HEK293 (cell line): ENCODE data around the gene RAB22A.

Source experiments
- BCL11B ChIP-seq: fragments of 450-650 bp; formaldehyde crosslinking; IDR thresholded peaks from 2 replicates; pipeline ENCODE4 v1.5.1; 2016; ENCODE audit warnings: low read depth, missing biosample characterization, missing genetic modification characterization
- HOXD13 ChIP-seq: sonication (generic); formaldehyde crosslinking; IDR thresholded peaks from 2 replicates; pipeline ENCODE4 v1.8.0; 2022; ENCODE audit warnings: missing genetic modification reagents, borderline replicate concordance
- REPIN1 ChIP-seq: fragments of 450-650 bp; formaldehyde crosslinking; IDR thresholded peaks from 2 replicates; pipeline ENCODE4 v1.5.1; 2017; ENCODE audit warnings: missing biosample characterization, missing genetic modification characterization, low read depth
- SP2 ChIP-seq: fragments of 450-650 bp; formaldehyde crosslinking; IDR thresholded peaks from 2 replicates; pipeline ENCODE4 v1.5.1; 2016; ENCODE audit warnings: missing biosample characterization, missing genetic modification characterization
- SP3 ChIP-seq: fragments of 450-650 bp; formaldehyde crosslinking; IDR thresholded peaks from 2 replicates; pipeline ENCODE4 v1.5.1; 2016; ENCODE audit warnings: missing biosample characterization, missing genetic modification characterization
- WT1 ChIP-seq: fragments of 450-650 bp; formaldehyde crosslinking; IDR thresholded peaks from 2 replicates; pipeline ENCODE4 v1.5.1; 2016; ENCODE audit warnings: missing biosample characterization, missing genetic modification characterization
- YY1 ChIP-seq: fragments of 450-650 bp; formaldehyde crosslinking; IDR thresholded peaks from 2 replicates; pipeline ENCODE4 v1.5.1; 2018; ENCODE audit warnings: missing biosample characterization, missing genetic modification characterization
- YY2 ChIP-seq: fragments of 450-650 bp; formaldehyde crosslinking; IDR thresholded peaks from 2 replicates; pipeline ENCODE4 v1.5.1; 2016; ENCODE audit warnings: missing biosample characterization, missing genetic modification characterization
- ZBTB21 ChIP-seq: fragments of 450-650 bp; formaldehyde crosslinking; IDR thresholded peaks from 2 replicates; pipeline ENCODE4 v1.5.1; 2017; ENCODE audit warnings: missing biosample characterization, missing genetic modification characterization
- ZBTB7A ChIP-seq: fragments of 450-650 bp; formaldehyde crosslinking; IDR thresholded peaks from 2 replicates; pipeline ENCODE4 v1.5.1; 2016; ENCODE audit warnings: low read depth, missing biosample characterization, missing genetic modification characterization
- ZBTB8A ChIP-seq: fragments of 450-650 bp; formaldehyde crosslinking; IDR thresholded peaks from 2 replicates; pipeline ENCODE4 v1.5.1; 2016; ENCODE audit warnings: missing biosample characterization, missing genetic modification characterization
- ZFP3 ChIP-seq: fragments of 450-650 bp; formaldehyde crosslinking; IDR thresholded peaks from 2 replicates; pipeline ENCODE4 v1.5.1; 2016; ENCODE audit warnings: low read depth, missing biosample characterization, missing genetic modification characterization
- ZFP41 ChIP-seq: fragments of 450-650 bp; formaldehyde crosslinking; IDR thresholded peaks from 2 replicates; pipeline ENCODE4 v1.5.1; 2016; ENCODE audit warnings: missing biosample characterization, missing genetic modification characterization, borderline replicate concordance
- ZIC2 ChIP-seq: fragments of 450-650 bp; formaldehyde crosslinking; IDR thresholded peaks from 2 replicates; pipeline ENCODE4 v1.5.1; 2016; ENCODE audit warnings: missing biosample characterization, missing genetic modification characterization
- ZNF214 ChIP-seq: fragments of 450-650 bp; formaldehyde crosslinking; IDR thresholded peaks from 2 replicates; pipeline ENCODE4 v1.5.1; 2017; ENCODE audit warnings: missing biosample characterization, mild to moderate bottlenecking, missing genetic modification characterization, borderline replicate concordance
- ZNF239 ChIP-seq: fragments of 450-650 bp; formaldehyde crosslinking; IDR thresholded peaks from 2 replicates; pipeline ENCODE4 v1.5.1; 2016; ENCODE audit warnings: missing biosample characterization, missing genetic modification characterization
- ZNF248 ChIP-seq: fragments of 450-650 bp; formaldehyde crosslinking; IDR thresholded peaks from 2 replicates; pipeline ENCODE4 v1.5.1; 2017; ENCODE audit warnings: missing biosample characterization, missing genetic modification characterization
- ZNF302 ChIP-seq: fragments of 450-650 bp; formaldehyde crosslinking; IDR thresholded peaks from 2 replicates; pipeline ENCODE4 v1.5.1; 2016; ENCODE audit warnings: missing biosample characterization, missing genetic modification characterization, low read depth
- ZNF335 ChIP-seq: fragments of 450-650 bp; formaldehyde crosslinking; conservative IDR thresholded peaks from 2 replicates; pipeline ENCODE4 v1.5.1; 2016; ENCODE audit warnings: missing biosample characterization, missing genetic modification characterization
- ZNF404 ChIP-seq: fragments of 450-650 bp; formaldehyde crosslinking; IDR thresholded peaks from 2 replicates; pipeline ENCODE4 v1.5.1; 2017; ENCODE audit warnings: missing biosample characterization, missing genetic modification characterization
- ZNF423 ChIP-seq: fragments of 450-650 bp; formaldehyde crosslinking; IDR thresholded peaks from 2 replicates; pipeline ENCODE4 v1.5.1; 2016; ENCODE audit warnings: missing biosample characterization, missing genetic modification characterization
- ZNF501 ChIP-seq: fragments of 450-650 bp; formaldehyde crosslinking; IDR thresholded peaks from 2 replicates; pipeline ENCODE4 v1.5.1; 2016; ENCODE audit warnings: missing biosample characterization, missing genetic modification characterization
- ZNF529 ChIP-seq: fragments of 450-650 bp; formaldehyde crosslinking; IDR thresholded peaks from 2 replicates; pipeline ENCODE4 v1.5.1; 2017; ENCODE audit warnings: missing genetic modification characterization, missing biosample characterization; ENCODE audit not compliant: insufficient replicate concordance
- ZNF548 ChIP-seq: fragments of 450-650 bp; formaldehyde crosslinking; IDR thresholded peaks from 2 replicates; pipeline ENCODE4 v1.5.1; 2016; ENCODE audit warnings: missing biosample characterization, missing genetic modification characterization
- ZNF555 ChIP-seq: fragments of 450-650 bp; formaldehyde crosslinking; conservative IDR thresholded peaks from 2 replicates; pipeline ENCODE4 v1.5.1; 2017; ENCODE audit warnings: missing biosample characterization, mild to moderate bottlenecking, missing genetic modification characterization, inconsistent platforms
- ZNF585B ChIP-seq: fragments of 450-650 bp; formaldehyde crosslinking; IDR thresholded peaks from 2 replicates; pipeline ENCODE4 v1.5.1; 2016; ENCODE audit warnings: missing biosample characterization, missing genetic modification characterization
- ZNF660 ChIP-seq: fragments of 450-650 bp; IDR thresholded peaks from 2 replicates; pipeline ENCODE4 v1.5.1; 2018; ENCODE audit warnings: missing biosample characterization, mild to moderate bottlenecking, missing genetic modification characterization
- ZNF664 ChIP-seq: fragments of 450-650 bp; formaldehyde crosslinking; IDR thresholded peaks from 2 replicates; pipeline ENCODE4 v1.5.1; 2016; ENCODE audit warnings: missing biosample characterization, missing genetic modification characterization
- ZNF701 ChIP-seq: fragments of 450-650 bp; formaldehyde crosslinking; IDR thresholded peaks from 2 replicates; pipeline ENCODE4 v1.5.1; 2016; ENCODE audit warnings: missing biosample characterization, missing genetic modification characterization
- ZNF747 ChIP-seq: fragments of 450-650 bp; formaldehyde crosslinking; IDR thresholded peaks from 2 replicates; pipeline ENCODE4 v1.5.1; 2016; ENCODE audit warnings: missing biosample characterization, missing genetic modification characterization
- ZSCAN16 ChIP-seq: fragments of 450-650 bp; formaldehyde crosslinking; IDR thresholded peaks from 2 replicates; pipeline ENCODE4 v1.5.1; 2016; ENCODE audit warnings: missing biosample characterization, missing genetic modification characterization
- ZSCAN30 ChIP-seq: fragments of 450-650 bp; IDR thresholded peaks from 2 replicates; pipeline ENCODE4 v1.5.1; 2018; ENCODE audit warnings: missing biosample characterization, mild to moderate bottlenecking, missing genetic modification characterization, moderate library complexity
- TF ChIP-seq, protein P1 (sequence below): fragments of 450-650 bp; formaldehyde crosslinking; IDR thresholded peaks from 2 replicates; pipeline ENCODE4 v1.5.1; 2016; ENCODE audit warnings: missing biosample characterization, missing genetic modification characterization
- TF ChIP-seq, protein P2 (sequence below): fragments of 450-650 bp; formaldehyde crosslinking; IDR thresholded peaks from 2 replicates; pipeline ENCODE4 v1.5.1; 2017; ENCODE audit warnings: missing biosample characterization, missing genetic modification characterization
- TF ChIP-seq, protein P3 (sequence below): IDR thresholded peaks from 2 replicates; pipeline ENCODE4 v1.6.1; 2011; ENCODE audit warnings: mild to moderate bottlenecking, low read depth, low read length, borderline replicate concordance
- TF ChIP-seq, protein P4 (sequence below): fragments of 450-650 bp; formaldehyde crosslinking; IDR thresholded peaks from 2 replicates; pipeline ENCODE4 v1.5.1; 2017; ENCODE audit warnings: missing biosample characterization, missing genetic modification characterization
- TF ChIP-seq, protein P5 (sequence below): fragments of 450-650 bp; formaldehyde crosslinking; IDR thresholded peaks from 2 replicates; pipeline ENCODE4 v1.5.1; 2016; ENCODE audit warnings: missing biosample characterization, missing genetic modification characterization

The RAB22A gene

DNA sequence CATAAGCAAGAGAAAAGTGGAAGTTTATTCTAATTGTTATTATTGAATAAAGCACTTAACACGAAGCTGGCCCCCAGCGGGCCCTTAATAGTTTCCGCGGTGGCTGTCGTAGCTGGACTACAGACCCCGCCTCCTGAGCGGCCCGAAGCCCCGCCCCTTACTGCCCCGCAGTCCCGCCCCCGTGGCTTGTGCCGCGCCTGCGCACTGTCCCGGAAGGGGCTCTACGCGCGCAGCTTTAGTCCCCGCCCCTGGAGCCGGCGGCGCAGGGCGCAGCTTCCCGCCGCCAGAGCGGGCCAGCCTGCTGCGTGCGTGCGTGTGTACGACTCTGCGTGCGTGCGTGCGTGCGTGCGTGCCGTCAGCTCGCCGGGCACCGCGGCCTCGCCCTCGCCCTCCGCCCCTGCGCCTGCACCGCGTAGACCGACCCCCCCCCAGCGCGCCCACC lies 79.4 kb downstream of the RAB22A start, which contains the start of gene VAPB (continued):
- TF ChIP-seq YY1 (tag by site-specific recombination), result no peak
- TF ChIP-seq ZNF335 (tag by site-specific recombination), result 0 out of 2 replicates have a peak, but pooled peaks have one; percentile 45
- TF ChIP-seq SP3 (tag by site-specific recombination), result peak; percentile 78
- no peak for TF ChIP-seq HOXD13 (CRISPR knock-in tag)
- TF ChIP-seq, protein P1, sequence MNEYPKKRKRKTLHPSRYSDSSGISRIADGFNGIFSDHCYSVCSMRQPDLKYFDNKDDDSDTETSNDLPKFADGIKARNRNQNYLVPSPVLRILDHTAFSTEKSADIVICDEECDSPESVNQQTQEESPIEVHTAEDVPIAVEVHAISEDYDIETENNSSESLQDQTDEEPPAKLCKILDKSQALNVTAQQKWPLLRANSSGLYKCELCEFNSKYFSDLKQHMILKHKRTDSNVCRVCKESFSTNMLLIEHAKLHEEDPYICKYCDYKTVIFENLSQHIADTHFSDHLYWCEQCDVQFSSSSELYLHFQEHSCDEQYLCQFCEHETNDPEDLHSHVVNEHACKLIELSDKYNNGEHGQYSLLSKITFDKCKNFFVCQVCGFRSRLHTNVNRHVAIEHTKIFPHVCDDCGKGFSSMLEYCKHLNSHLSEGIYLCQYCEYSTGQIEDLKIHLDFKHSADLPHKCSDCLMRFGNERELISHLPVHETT (tag by site-specific recombination), result no peak
- TF ChIP-seq, protein P2, sequence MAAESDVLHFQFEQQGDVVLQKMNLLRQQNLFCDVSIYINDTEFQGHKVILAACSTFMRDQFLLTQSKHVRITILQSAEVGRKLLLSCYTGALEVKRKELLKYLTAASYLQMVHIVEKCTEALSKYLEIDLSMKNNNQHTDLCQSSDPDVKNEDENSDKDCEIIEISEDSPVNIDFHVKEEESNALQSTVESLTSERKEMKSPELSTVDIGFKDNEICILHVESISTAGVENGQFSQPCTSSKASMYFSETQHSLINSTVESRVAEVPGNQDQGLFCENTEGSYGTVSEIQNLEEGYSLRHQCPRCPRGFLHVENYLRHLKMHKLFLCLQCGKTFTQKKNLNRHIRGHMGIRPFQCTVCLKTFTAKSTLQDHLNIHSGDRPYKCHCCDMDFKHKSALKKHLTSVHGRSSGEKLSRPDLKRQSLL (tag by site-specific recombination), result no peak
- TF ChIP-seq ZNF548 (tag by site-specific recombination), result no peak
- TF ChIP-seq ZNF423 (tag by site-specific recombination), result no peak
- no peak for TF ChIP-seq ZNF214 (tag by site-specific recombination)
- no peak for TF ChIP-seq ZNF555 (tag by site-specific recombination)
- TF ChIP-seq ZNF302 (tag by site-specific recombination), result no peak
- no peak for TF ChIP-seq ZNF529 (tag by site-specific recombination)
- no peak for TF ChIP-seq REPIN1 (tag by site-specific recombination)
- TF ChIP-seq, protein P3, sequence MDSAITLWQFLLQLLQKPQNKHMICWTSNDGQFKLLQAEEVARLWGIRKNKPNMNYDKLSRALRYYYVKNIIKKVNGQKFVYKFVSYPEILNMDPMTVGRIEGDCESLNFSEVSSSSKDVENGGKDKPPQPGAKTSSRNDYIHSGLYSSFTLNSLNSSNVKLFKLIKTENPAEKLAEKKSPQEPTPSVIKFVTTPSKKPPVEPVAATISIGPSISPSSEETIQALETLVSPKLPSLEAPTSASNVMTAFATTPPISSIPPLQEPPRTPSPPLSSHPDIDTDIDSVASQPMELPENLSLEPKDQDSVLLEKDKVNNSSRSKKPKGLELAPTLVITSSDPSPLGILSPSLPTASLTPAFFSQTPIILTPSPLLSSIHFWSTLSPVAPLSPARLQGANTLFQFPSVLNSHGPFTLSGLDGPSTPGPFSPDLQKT, result no peak
- no peak for TF ChIP-seq ZNF747 (tag by site-specific recombination)
- no peak for TF ChIP-seq ZBTB21 (tag by site-specific recombination)
- no peak for TF ChIP-seq WT1 (tag by site-specific recombination)
- no peak for TF ChIP-seq ZNF701 (tag by site-specific recombination)
- TF ChIP-seq ZFP3 (tag by site-specific recombination), result no peak
- TF ChIP-seq ZSCAN16 (tag by site-specific recombination), result no peak
- no peak for TF ChIP-seq ZFP41 (tag by site-specific recombination)
- peak; percentile 90 for TF ChIP-seq SP2 (tag by site-specific recombination)
- no peak for TF ChIP-seq ZNF404
- TF ChIP-seq ZNF585B (tag by site-specific recombination), result no peak
- TF ChIP-seq ZNF501, result no peak
- TF ChIP-seq ZNF660 (tag by site-specific recombination), result no peak
- TF ChIP-seq ZNF664 (tag by site-specific recombination), result no peak
- TF ChIP-seq, protein P4, sequence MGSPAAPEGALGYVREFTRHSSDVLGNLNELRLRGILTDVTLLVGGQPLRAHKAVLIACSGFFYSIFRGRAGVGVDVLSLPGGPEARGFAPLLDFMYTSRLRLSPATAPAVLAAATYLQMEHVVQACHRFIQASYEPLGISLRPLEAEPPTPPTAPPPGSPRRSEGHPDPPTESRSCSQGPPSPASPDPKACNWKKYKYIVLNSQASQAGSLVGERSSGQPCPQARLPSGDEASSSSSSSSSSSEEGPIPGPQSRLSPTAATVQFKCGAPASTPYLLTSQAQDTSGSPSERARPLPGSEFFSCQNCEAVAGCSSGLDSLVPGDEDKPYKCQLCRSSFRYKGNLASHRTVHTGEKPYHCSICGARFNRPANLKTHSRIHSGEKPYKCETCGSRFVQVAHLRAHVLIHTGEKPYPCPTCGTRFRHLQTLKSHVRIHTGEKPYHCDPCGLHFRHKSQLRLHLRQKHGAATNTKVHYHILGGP (tag by site-specific recombination), result no peak
- TF ChIP-seq YY2 (tag by site-specific recombination), result no peak
- TF ChIP-seq ZSCAN30, result no peak
- TF ChIP-seq ZIC2 (tag by site-specific recombination), result peak; percentile 34; the same call in 1 of the 2 replicates
- TF ChIP-seq ZBTB7A (tag by site-specific recombination), result no peak
- TF ChIP-seq ZNF248 (tag by site-specific recombination), result no peak
- no peak for TF ChIP-seq ZNF239 (tag by site-specific recombination)
- TF ChIP-seq ZBTB8A (tag by site-specific recombination), result peak; percentile 49; the same call in 1 of the 2 replicates
- TF ChIP-seq BCL11B, result no peak
- TF ChIP-seq, protein P5, sequence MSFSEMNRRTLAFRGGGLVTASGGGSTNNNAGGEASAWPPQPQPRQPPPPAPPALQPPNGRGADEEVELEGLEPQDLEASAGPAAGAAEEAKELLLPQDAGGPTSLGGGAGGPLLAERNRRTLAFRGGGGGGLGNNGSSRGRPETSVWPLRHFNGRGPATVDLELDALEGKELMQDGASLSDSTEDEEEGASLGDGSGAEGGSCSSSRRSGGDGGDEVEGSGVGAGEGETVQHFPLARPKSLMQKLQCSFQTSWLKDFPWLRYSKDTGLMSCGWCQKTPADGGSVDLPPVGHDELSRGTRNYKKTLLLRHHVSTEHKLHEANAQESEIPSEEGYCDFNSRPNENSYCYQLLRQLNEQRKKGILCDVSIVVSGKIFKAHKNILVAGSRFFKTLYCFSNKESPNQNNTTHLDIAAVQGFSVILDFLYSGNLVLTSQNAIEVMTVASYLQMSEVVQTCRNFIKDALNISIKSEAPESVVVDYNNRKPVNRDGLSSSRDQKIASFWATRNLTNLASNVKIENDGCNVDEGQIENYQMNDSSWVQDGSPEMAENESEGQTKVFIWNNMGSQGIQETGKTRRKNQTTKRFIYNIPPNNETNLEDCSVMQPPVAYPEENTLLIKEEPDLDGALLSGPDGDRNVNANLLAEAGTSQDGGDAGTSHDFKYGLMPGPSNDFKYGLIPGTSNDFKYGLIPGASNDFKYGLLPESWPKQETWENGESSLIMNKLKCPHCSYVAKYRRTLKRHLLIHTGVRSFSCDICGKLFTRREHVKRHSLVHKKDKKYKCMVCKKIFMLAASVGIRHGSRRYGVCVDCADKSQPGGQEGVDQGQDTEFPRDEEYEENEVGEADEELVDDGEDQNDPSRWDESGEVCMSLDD, result no peak
